Activated T-helper 1 cell treated with Interleukin-2 at 50 U/mL for 16 hours (primary cell): ENCODE data around the gene SHPK.

Experiments
- DNase-seq: peaks from one replicate; pipeline ENCODE4 v3.0.0-alpha.2; 2020; ENCODE audit warnings: low read depth

Gene SHPK

DNA sequence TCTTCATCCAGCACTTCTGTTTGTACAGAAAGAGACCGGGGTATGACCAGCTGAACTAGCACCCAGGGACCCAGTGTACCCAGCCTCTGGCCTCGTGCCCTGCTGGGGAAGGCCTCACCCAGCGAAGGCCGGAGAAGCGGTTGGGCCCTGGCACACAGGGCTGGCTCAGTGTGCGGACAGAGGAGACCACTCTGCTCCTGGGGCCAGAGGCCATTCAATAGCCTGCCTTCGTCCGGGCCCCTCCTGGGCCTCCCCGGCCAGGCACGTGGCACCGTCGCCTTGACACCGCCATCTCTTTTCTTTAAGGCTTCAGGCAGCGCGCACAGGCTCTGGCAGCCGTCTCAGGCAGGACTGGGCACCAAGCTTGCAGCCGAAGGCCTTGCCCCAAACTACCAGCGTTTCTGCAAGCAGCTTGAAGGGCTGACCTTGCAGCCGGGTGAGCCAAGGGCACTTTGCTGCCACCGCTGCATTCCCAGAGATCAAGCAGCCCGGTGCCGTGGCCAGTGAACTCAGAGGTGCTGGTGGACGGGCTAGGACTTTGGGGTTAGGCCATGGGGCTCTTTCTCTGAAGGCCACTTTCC, 24.4 kb upstream of the SHPK start:
- no peak for DNase-seq

DNA sequence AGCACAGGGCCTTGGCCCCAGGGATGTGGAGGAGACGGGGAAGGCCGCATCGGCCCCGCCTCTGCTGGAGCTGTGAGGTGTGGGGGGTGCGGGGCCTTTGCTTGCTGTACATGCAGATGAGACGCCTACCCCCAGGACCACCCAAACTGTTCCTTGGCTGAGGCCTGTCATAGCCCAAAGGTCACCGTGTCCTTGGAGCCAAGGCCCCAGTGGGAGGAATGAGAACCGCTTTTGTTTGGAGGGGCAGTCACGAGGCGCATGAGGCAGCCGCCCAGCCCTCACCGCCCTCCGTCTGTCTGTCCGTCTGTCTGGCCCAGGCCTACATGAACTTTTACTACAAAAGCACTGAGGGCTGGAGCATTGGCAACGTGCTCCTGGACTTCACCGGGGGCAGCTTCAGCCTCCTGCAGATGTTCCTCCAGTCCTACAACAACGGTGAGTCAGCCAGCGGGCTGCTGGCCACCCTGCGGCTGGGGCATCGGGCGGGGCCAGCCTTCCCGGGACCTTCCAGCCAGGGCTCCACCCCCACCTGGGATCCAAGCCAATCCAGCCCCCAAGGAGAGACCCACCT, 23.6 kb upstream of the SHPK start:
- no peak for DNase-seq

DNA sequence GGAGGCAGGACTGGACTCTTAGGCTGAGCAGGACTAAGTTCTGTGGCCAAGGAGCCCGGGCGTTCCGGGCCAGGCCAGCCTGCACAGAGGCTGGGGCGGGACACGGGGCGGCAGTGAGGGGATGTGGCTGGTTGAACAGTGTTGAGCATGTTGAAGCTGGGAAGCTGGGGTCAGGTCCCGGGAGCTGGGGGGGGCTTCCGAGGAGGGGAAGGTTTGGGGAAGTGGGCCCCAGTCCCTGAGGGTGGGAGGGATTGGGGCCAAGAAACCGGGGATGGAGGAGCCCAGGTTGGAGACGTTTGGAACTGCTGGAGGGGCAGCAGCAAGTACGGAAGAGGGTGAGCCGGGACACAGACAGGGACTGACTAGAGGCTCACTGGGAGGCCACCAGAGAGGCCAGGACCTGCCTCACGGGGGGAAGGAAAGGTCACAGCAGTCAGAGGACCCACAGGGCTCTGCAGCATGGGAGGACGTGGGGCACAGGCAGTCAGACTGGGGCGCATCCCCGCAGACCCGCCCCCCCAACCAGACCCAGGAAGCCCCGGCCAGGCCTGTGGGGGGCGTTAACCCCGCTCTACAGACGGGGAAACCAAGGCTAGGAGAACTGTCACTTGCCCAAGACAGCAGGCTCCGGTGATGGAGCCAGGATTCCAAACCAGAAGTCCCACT, 22.9 kb upstream of the SHPK start:
- no peak for DNase-seq

DNA sequence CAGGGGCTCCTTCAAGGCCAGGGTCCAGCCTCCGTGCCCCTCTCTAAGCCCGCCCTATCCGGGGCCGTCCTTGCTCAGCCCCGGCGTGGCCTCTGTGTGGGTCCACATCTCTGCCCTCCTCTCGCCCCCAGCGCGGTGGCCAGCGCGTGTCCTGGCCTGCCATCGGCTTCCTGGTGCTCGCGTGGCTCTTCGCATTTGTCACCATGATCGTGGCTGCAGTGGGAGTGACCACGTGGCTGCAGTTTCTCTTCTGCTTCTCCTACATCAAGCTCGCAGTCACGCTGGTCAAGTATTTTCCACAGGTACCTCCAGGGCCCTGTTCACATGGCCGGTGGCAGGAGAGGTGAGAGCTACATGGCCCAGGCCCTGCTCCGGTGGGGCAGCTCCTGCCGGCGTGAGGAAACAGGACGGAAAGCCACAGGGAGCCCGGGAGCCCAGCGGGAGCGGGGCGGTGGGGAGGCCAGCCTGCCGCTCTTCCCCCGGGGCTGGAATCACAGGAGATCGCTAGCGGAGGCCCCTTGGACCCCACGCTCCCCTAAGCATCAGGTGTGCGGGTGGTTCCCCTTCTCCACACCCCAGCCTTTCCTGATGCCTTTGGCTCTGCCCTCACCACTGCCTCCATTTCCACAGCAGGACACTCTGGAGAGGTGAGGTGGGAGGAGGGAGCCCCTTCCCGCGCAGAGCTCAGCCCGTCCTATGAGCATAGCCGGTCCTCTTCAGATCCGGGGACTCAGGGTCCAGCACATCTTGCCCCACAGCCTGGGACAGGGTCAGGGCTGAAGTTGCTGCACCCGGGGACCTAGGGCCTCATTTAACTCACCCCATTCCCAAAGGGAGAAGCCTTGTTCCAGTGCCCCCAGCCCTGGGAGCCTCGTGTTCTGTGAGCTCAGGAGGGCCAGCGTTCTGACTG, 22.1 kb upstream of the SHPK start:
- no peak for DNase-seq

DNA sequence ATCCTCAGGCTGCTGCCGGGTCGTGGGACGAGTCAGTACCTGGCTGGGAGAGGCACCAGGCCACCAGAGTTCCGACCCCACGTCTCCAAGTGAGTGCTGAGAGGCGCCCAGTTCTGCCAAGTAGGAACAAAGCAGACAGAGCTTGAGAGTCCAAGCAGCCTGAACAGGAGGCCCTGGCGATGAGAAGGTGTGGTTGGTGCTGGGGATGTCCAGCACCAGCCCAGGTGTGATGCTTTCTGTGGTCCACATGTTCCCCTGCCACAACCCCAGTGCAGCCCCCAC, 21.5 kb upstream of the SHPK start:
- DNase-seq: no peak

DNA sequence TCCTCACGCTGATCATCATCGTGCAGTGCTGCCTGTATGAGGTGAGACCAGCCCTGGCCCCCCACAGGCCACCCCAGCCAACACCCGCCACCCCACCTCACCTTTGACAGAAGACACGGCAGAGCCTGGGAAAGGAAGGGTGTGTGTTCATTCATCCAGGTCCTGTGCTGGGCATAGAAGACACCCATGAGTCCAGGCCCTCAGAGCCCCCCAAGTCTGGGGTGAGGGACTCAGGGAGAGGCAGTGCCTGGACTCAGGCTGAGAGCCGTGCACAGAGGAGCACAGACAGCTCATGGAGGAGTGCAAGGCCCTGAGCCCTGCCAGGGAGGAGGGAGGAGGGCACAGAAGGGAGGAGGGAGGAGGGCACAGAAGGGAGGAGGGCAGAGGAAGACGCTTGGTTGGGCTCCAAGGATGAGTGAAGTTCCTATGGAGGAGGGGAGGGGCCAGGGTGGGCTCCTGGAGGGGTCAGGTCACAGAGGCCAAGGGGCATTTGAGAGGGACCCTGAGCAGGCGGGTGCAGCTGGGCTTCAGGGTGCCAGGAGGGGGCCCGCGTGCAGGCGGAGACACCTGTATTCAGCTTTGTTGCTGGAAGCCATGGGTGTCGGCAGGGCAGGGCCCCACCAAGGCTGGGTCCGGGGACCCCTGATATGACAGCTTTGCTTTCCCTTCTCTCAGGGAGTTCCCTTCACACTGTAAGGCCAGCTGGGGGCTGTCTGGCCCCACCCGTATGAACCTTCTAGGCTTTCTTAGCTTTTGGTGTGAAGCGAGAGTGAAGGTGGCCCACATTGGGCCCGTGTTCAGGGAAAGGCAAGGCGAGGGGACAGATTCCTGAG, 20.9 kb upstream of the SHPK start:
- no peak for DNase-seq

DNA sequence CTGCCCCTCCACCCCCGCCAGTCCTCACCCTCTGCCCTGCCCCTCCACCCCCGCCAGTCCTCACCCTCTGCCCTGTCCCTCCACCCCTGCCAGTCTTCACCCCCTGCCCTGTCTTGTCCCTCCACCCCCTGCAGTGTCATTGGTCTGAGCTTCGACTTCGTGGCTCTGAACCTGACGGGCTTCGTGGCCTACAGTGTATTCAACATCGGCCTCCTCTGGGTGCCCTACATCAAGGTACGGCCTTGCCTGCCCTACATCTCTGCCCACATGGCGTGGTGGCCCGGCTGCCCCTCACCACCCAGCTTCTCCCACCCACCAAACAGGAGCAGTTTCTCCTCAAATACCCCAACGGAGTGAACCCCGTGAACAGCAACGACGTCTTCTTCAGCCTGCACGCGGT, 20.3 kb upstream of the SHPK start:
- DNase-seq: no peak

DNA sequence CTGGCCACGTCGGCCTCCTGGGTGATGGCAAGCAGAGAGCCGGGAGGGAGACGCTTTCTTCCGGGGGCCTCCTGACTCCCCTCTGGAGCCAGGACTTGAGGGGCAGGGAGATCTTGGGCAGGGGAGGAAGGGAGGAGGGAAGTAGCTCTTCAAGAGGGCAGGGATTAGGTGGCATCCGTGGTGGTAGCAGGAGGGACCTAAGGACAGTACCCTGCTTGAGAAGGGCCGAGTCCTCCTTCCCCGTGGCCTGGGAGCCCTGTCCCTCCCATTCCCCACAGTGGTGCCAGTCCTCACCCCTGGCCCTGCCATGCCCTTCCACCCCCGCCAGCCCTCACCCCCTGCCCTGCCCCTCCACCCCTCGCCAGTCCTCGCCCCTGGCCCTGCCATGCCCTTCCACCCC, 19.7 kb upstream of the SHPK start:
- no peak for DNase-seq

DNA sequence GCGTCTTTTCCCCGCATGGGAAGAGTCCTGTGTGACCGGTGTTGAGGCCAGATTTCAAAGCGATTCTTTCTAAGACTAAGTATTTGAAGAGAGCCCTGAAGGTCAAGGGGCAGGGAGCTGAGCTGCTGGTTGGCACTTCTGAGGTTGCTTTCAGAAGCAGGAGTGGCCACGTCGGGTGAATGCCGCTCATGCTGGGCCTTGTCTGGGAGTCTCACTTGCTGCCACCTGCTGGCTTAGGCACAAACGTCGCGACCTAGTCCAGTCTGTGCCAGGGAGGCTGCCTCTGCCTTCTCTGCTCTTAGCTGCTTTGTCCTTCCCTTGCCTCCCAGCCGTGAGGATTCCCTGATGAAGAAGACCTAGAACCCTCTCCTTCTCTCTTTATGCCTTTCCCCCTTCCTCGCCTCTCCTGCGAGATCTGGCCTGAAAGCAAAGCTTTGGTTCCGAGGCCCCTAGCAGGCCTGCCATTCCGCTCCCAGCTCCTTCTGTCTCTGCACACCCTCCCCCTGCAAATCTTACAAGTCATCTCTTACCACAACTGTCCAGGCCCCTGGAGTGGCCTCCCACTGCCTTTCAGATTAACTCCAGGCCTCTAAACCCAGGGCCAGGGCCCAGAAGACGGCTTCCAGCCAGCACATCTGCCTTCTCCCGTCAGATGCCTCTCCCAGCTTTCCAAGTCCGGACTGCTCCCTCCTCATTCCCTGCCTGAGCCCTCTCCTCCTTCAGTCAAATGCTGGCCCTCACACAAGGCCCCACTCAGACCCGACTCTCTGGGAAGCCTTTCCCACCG, 11.9 kb upstream of the SHPK start:
- DNase-seq: no peak

DNA sequence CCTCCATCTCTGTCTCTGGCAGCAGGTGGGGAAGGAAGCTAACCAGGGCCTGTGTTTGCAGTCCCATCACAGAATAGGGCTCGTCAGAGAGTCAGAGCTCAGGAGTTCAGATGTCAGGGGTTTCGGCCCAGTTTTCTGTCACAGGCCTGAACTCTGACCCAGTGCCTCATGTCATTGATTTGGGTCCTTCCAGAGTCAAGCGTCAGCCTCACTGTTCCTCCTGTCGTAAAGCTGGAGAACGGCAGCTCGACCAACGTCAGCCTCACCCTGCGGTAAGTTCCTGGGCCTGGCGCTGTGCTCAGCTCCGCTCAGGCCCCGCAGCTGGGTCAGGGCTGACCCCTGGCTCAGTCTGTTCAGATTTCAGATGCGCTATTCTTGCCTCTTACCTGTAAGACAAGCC, 11.2 kb upstream of the SHPK start:
- no peak for DNase-seq

DNA sequence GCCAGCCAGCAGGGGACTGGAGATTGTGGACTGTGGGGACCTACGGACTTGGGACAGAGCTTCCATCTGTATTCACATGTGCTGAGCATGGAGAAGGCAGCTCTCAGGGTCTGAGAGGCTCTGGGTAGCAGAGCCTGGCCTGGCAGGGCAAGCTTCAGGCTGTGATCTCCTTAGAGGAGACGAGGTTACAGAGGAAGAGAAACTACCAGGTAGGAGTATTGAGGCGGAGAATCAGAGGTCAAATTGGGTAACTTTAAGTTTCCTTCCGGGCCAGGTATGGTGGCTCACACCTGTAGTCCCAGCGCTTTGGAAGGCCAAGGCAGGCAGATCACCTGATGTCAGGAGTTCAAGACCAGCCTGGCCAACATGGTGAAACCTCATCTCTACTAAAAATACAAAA, 9.3 kb upstream of the SHPK start:
- DNase-seq: no peak

DNA sequence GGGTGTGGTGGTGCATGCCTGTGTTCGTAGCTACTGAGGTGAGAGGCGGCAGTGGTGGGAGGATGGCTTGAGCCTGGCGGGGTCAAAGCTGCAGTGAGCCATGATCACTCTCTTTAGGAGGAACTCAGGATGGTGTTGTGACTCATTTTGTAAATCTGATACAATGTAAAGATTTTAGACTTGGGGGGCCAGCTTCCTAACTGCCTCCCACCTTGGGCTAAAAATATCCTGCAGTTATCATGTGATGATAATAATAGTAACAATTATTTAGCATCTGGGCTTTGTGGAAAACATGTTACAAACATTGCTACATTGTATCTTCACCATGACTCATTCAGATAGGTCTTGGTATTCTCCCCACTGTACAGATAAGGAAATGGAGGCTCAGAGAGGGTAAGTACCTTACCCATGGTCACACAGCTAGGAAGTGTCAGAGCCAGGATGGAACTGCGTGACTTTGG, 7.9 kb upstream of the SHPK start:
- DNase-seq: no peak

DNA sequence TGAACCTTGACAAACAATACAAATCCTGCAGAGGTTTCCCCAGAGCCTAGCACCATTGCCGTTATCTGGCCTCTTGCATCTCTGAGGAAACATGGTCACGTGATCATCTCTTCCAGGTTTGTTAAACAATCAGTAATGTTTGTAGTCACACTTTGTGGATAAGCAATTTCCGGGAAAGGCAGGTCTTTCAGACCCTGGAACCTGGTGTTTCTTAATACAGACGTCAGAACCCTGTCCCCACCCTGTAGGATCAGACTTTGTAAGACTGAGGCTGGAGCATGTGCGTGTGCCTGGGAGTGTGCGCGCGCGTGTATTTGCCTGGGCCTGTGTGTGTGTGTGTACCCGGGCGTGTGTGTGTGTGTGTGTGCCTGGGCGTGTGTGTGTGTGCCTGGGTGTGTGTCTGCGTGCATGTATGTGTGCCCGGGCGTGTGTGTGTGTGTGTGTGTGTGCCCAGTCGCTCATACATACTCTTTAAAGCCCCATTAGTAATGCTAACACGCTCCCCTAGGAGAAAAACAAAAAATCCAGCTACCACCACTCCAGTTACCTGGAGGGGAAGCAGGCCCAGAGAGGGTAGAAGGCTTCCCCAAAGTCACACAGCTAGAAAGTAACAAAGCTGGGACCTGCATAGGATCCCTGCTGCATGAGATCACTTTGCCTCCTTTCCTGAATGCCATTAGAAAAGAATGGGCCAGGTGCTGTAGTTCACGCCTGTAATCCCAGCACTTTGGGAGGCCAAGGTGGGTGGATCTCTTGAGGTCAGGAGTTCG, 5.9 kb upstream of the SHPK start:
- DNase-seq: no peak

DNA sequence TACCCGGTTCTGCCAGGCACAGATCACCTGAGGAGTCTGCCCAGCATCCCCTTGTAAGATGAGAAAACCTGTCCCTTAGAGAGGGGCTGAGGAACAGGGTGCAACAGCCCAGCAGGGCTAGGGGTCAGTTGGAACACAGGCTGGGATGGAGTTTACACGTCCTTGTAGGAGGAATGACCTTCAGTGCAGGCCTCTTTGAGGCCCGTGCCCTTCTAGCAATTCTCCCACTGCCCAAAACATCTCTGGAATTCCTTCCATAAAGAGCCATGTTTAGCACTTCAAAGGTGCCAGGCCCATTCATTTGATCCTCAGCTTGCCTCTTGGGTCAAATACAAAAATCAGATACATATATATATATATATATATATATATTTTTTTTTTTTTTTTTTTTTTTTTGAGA, 5.0 kb upstream of the SHPK start:
- no peak for DNase-seq

DNA sequence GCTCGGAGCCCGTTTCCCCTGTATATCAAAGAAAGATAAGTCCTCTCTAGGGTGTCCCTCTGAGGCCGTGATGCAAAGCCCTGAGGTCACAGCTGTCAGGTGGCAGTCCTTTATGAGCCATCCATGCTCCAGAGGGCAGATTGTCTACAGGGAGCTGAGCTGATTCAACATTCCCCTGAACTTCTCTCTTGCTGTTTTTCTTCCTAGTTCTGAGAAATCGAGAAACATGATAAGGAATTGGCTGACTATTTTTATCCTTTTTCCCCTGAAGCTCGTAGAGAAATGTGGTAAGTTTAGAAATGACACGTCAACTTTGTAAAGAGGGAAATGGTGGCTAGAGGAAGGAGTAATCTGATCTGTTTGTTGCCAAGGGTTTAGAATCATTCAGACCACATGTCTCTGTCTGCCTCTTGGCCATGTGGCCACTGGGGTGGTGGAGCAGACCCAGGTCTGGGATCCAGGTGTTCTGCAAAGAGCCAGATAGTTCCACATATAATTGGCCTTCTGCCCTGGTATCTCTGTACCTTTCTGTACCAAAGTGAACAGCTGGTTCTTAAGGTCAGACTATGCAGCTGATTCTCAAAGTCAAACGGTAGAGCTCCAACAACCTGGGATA, 4.0 kb upstream of the SHPK start:
- no peak for DNase-seq

DNA sequence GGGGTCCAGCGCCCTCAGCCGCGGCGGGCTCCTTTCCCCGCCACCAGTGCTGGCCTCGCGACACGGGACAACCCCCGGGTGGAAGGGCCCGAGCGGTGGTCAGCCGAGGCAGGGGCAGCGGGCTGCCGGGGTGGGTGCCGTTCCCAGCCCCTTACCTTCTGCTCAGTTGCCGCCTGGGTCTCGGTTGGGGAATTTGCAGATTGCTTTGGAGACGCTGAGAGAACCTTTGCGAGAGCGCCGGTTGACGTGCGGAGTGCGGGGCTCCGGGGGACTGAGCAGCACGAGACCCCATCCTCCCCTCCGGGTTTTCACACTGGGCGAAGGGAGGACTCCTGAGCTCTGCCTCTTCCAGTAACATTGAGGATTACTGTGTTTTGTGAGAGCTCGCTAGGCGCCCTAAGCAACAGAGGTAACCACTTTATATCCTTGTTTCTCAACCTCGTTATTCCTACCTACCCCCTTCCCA, 891 bp upstream of the SHPK start:
- no peak for DNase-seq

DNA sequence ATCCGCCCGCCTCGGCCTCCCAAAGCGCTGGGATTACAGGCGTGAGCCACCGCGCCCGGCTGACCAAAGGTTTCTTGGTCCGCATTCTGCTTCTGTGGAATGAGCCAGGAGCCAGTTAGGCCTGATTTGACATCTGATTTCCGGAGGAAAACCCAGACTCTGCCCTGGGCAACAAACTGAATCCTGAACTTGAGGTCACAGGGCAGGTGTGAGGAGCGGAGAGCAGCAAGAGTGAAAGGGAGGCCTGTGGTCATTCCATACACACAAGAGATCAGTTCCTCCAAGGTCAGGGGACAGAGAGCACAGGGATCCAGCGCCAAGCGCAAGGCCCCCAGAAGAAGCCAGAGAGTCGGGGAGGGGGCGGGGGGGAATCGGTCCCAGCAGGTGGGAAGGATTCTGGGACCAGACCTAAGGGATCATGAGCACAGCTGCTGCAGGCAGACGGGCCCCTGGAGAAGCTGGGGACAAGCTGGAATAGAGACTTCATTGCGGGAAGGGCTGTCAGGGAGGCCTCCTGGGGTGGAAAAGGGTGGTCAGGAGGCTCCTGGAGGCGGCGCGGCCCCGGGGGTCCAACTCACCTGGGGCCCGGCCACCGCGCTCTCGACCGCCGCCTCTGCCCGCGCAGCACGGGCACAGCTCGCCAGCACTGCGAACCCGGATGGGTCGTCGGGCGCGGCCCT, 436 bp downstream of the SHPK start:
- no peak for DNase-seq

DNA sequence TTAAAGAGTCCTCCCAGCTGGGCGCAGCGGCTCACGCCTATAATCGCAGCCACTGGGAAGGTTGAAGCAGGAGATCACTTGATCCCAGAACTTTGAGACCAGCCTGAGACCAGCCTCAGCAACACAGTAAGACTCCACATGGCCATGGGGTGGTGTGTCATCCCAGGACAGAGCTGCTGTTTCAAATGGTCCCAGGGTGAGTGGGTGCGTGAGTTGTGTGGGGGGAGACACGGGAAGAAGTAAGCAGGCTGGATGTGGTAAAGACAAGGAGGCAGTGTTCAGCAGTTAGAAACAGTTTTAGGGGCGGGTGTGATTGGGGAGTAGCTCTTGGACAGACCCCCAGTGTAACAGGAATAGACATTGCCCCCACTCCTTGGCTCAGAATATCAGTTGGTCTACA, 3.8 kb downstream of the SHPK start:
- DNase-seq: no peak

DNA sequence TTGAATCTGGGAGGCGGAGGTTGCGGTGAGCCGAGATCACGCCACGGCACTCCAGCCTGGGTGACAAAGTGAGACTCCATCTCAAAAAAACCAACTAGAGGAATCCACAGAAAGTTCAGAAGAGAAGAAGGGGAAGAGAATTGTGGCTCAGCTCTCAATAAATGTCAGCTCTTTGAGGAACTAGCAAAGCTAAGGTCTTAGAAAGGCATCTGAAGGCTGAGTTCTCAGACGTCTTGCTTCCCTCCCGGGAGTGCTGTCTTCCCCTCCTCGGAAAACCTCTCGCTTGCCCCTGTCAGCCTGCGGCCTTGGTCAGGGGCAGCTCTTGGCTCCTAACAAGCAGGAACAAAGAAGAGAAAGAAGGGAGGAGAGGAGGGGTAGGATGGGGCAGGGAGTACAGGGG, 5.3 kb downstream of the SHPK start:
- no peak for DNase-seq
